ENCODE results near the gene ALDH1A2.
"Not testable (repeated sequence)": the region's sequence is repeated elsewhere in the genome, so short reads cannot be mapped to it uniquely, and the experiment has no call there.

The ALDH1A2 gene

DNA sequence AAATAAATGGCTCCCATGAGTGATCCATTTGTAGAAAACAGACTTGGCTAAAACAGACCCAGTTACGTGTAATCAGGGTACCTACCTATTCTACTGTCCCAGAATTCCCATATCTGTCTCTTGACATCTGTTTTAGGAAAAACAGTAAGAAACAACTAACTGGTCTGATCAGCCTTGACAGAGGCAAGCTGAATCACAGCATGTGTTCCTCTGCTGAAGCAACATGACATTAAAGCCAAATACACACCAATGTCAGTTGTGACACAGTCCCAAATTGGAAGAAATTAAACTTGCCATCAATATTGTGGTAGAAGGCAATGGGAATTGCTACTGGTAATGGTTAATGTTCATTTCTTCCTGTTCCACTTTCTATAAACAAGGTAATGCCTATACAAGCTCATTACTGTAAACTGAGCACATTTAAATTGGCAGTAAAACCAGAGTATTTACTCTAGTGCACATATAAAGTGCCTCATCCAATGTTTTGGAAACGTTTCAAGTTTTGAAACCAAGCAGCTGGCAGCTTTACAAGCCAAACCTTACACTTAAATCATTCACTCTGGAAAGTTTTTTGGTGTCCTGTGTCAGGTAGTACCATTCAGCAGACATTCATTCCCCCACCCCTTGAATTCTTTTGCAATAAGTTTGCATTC is 27.0 kb downstream of the ALDH1A2 start:
- no peak overlapping the region for H3K4me2 ChIP-seq (ENCODE audit: low read depth, low read length, poor library complexity, severe bottlenecking)
- no peaks in the 10 kb centered on the region for H4K20me1 ChIP-seq (ENCODE audit: low read depth, low read length)
- no peaks in the 10 kb centered on the region for H3K36me3 ChIP-seq (ENCODE audit: low read length)
- no peak overlapping the region for H2AFZ ChIP-seq (ENCODE audit: low read depth, low read length, severe bottlenecking)
- H3K9me3 ChIP-seq (ENCODE audit: insufficient read depth, low read length): no peaks in the 10 kb centered on the region
- TF ChIP-seq EZH2phosphoT487 (conservative IDR thresholded peaks at IDR 0.05; ENCODE audit: low read length): no peak
- TF ChIP-seq, protein P1, sequence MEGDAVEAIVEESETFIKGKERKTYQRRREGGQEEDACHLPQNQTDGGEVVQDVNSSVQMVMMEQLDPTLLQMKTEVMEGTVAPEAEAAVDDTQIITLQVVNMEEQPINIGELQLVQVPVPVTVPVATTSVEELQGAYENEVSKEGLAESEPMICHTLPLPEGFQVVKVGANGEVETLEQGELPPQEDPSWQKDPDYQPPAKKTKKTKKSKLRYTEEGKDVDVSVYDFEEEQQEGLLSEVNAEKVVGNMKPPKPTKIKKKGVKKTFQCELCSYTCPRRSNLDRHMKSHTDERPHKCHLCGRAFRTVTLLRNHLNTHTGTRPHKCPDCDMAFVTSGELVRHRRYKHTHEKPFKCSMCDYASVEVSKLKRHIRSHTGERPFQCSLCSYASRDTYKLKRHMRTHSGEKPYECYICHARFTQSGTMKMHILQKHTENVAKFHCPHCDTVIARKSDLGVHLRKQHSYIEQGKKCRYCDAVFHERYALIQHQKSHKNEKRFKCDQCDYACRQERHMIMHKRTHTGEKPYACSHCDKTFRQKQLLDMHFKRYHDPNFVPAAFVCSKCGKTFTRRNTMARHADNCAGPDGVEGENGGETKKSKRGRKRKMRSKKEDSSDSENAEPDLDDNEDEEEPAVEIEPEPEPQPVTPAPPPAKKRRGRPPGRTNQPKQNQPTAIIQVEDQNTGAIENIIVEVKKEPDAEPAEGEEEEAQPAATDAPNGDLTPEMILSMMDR (IDR thresholded peaks at IDR 0.05; ENCODE audit: insufficient read depth, low read length, poor library complexity, severe bottlenecking): no peak
- H3K9ac ChIP-seq (ENCODE audit: low read length): no peak overlapping the region
- no peaks in the 10 kb centered on the region for H3K9me2 ChIP-seq (replicated peaks; ENCODE audit: insufficient read depth, low read length)
- H3F3A ChIP-seq (ENCODE audit: insufficient read depth): no peaks in the 10 kb centered on the region; the same call in 1 of the 2 replicates
- no peak overlapping the region for H3K27ac ChIP-seq (ENCODE audit: low read depth, low read length)
- H3K79me2 ChIP-seq (ENCODE audit: insufficient read depth, low read length): no peaks in the 10 kb centered on the region
- no peaks in the 10 kb centered on the region for H3K27me3 ChIP-seq (ENCODE audit: low read length)
- no peak overlapping the region for H3K4me3 ChIP-seq (ENCODE audit: insufficient read depth, low read length, poor library complexity, severe bottlenecking)

GRCh38 chr15:58037723-58038301 is 27.7 kb downstream of the ALDH1A2 start:
- Histone ChIP-seq H3F3A (ENCODE audit: insufficient read depth) (no peaks in the 10 kb centered on the region; the same call in 1 of the 2 replicates), H3K4me2 (ENCODE audit: low read depth, low read length, poor library complexity, severe bottlenecking) (no peak overlapping the region), H3K27ac (ENCODE audit: low read depth, low read length) (no peak overlapping the region), H3K9me3 (ENCODE audit: insufficient read depth, low read length) (no peaks in the 10 kb centered on the region), H3K9ac (ENCODE audit: low read length) (no peak overlapping the region), H3K27me3 (ENCODE audit: low read length) (no peaks in the 10 kb centered on the region), H3K79me2 (ENCODE audit: insufficient read depth, low read length) (no peaks in the 10 kb centered on the region), H4K20me1 (ENCODE audit: low read depth, low read length) (no peaks in the 10 kb centered on the region), H2AFZ (ENCODE audit: low read depth, low read length, severe bottlenecking) (no peak overlapping the region), H3K4me3 (ENCODE audit: insufficient read depth, low read length, poor library complexity, severe bottlenecking) (no peak overlapping the region), H3K9me2 (replicated peaks; ENCODE audit: insufficient read depth, low read length) (no peaks in the 10 kb centered on the region), H3K36me3 (ENCODE audit: low read length) (no peaks in the 10 kb centered on the region)
- TF ChIP-seq, protein P1 (IDR thresholded peaks at IDR 0.05; ENCODE audit: insufficient read depth, low read length, poor library complexity, severe bottlenecking): no peak
- TF ChIP-seq EZH2phosphoT487 (conservative IDR thresholded peaks at IDR 0.05; ENCODE audit: low read length): no peak

- Histone ChIP-seq H3K79me2 (ENCODE audit: insufficient read depth, low read length) (no peaks in the 10 kb centered on the region), H3F3A (ENCODE audit: insufficient read depth) (no peaks in the 10 kb centered on the region; the same call in 1 of the 2 replicates), H3K36me3 (ENCODE audit: low read length) (no peaks in the 10 kb centered on the region), H2AFZ (ENCODE audit: low read depth, low read length, severe bottlenecking) (no peak overlapping the region), H3K4me2 (ENCODE audit: low read depth, low read length, poor library complexity, severe bottlenecking) (no peak overlapping the region), H3K9me2 (replicated peaks; ENCODE audit: insufficient read depth, low read length) (no peaks in the 10 kb centered on the region), H3K27me3 (ENCODE audit: low read length) (no peaks in the 10 kb centered on the region), H4K20me1 (ENCODE audit: low read depth, low read length) (no peaks in the 10 kb centered on the region), H3K9ac (ENCODE audit: low read length) (no peak overlapping the region), H3K4me3 (ENCODE audit: insufficient read depth, low read length, poor library complexity, severe bottlenecking) (no peak overlapping the region), H3K27ac (ENCODE audit: low read depth, low read length) (no peak overlapping the region), H3K9me3 (ENCODE audit: insufficient read depth, low read length) (no peaks in the 10 kb centered on the region)
- TF ChIP-seq, protein P1 (IDR thresholded peaks at IDR 0.05; ENCODE audit: insufficient read depth, low read length, poor library complexity, severe bottlenecking): no peak
- TF ChIP-seq EZH2phosphoT487 (conservative IDR thresholded peaks at IDR 0.05; ENCODE audit: low read length): no peak
Observed at GRCh38 chr15:58036579-58036978, 28.9 kb downstream of the ALDH1A2 start.

- not testable (repeated sequence) for H2AFZ ChIP-seq (ENCODE audit: low read depth, low read length, severe bottlenecking); H3K79me2 ChIP-seq (ENCODE audit: insufficient read depth, low read length); H3K9ac ChIP-seq (ENCODE audit: low read length)
Observed at GRCh38 chr15:58028392-58028791, 37.1 kb downstream of the ALDH1A2 start.

More at GRCh38 chr15:58028392-58028791, 37.1 kb downstream of the ALDH1A2 start:
- H3K4me3 ChIP-seq (ENCODE audit: insufficient read depth, low read length, poor library complexity, severe bottlenecking); H3K9me2 ChIP-seq (replicated peaks; ENCODE audit: insufficient read depth, low read length); H3K36me3 ChIP-seq (ENCODE audit: low read length); H3K27ac ChIP-seq (ENCODE audit: low read depth, low read length); H3F3A ChIP-seq (ENCODE audit: insufficient read depth); H3K27me3 ChIP-seq (ENCODE audit: low read length); H4K20me1 ChIP-seq (ENCODE audit: low read depth, low read length); H3K9me3 ChIP-seq (ENCODE audit: insufficient read depth, low read length); H3K4me2 ChIP-seq (ENCODE audit: low read depth, low read length, poor library complexity, severe bottlenecking): not testable (repeated sequence)

Measured in SU-DHL-6 (cell line).